Measurements from ENCODE around the gene ACOXL.

DNA sequence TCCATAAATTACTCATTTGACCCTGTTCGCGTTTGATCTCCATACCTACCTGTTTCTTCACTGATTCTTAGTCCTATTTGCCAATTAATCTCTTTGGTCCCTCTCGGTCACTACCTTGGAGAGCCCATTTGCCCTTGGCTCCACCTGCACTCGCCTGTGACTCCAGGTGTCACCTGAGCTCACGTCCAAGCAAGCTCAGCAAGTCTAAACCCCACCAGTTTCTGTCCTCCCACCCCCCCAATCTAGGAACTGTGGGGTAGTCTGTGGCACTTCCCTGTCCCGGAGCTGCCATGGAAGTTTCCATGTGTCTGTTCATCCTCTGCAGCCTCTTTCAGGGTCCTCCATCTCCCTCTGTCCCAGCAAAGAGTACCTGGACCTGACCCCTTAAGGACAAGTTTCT lies 320.2 kb downstream of the ACOXL start:
- TF ChIP-seq, protein P1, sequence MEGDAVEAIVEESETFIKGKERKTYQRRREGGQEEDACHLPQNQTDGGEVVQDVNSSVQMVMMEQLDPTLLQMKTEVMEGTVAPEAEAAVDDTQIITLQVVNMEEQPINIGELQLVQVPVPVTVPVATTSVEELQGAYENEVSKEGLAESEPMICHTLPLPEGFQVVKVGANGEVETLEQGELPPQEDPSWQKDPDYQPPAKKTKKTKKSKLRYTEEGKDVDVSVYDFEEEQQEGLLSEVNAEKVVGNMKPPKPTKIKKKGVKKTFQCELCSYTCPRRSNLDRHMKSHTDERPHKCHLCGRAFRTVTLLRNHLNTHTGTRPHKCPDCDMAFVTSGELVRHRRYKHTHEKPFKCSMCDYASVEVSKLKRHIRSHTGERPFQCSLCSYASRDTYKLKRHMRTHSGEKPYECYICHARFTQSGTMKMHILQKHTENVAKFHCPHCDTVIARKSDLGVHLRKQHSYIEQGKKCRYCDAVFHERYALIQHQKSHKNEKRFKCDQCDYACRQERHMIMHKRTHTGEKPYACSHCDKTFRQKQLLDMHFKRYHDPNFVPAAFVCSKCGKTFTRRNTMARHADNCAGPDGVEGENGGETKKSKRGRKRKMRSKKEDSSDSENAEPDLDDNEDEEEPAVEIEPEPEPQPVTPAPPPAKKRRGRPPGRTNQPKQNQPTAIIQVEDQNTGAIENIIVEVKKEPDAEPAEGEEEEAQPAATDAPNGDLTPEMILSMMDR (IDR thresholded peaks at IDR 0.05 in 2 of 3, conservative IDR thresholded peaks at IDR 0.05 in 1 of 3; ENCODE audit: insufficient read depth in 2 of 3, low read depth in 1 of 3, low read length in 3 of 3), result no peak
- TF ChIP-seq BDP1 (IDR thresholded peaks at IDR 0.05; ENCODE audit: insufficient read depth, insufficient read length), result no peak
- TF ChIP-seq CBX5 (IDR thresholded peaks at IDR 0.05; ENCODE audit: borderline replicate concordance, low read depth), result no peak
- no peak for TF ChIP-seq JUND (IDR thresholded peaks at IDR 0.05; ENCODE audit: borderline replicate concordance, low read depth, low read length)
- no peak for TF ChIP-seq JUND (tag; IDR thresholded peaks at IDR 0.05; ENCODE audit: borderline replicate concordance, low read depth, low read length)
- no peak for TF ChIP-seq ZNF324 (CRISPR knock-in tag; IDR thresholded peaks at IDR 0.05)
- TF ChIP-seq KAT7 (CRISPR knock-in tag; IDR thresholded peaks at IDR 0.05; ENCODE audit: borderline replicate concordance), result no peak
- no peak for TF ChIP-seq YY1 (IDR thresholded peaks at IDR 0.05; ENCODE audit: borderline replicate concordance in 1 of 3, control insufficient read depth in 1 of 3, extremely low read depth in 1 of 3, insufficient read depth in 3 of 3, insufficient read length in 1 of 3, insufficient replicate concordance in 2 of 3, low read depth in 1 of 3, low read length in 2 of 3)
- TF ChIP-seq, protein P2, sequence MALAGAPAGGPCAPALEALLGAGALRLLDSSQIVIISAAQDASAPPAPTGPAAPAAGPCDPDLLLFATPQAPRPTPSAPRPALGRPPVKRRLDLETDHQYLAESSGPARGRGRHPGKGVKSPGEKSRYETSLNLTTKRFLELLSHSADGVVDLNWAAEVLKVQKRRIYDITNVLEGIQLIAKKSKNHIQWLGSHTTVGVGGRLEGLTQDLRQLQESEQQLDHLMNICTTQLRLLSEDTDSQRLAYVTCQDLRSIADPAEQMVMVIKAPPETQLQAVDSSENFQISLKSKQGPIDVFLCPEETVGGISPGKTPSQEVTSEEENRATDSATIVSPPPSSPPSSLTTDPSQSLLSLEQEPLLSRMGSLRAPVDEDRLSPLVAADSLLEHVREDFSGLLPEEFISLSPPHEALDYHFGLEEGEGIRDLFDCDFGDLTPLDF (CRISPR knock-in tag; IDR thresholded peaks at IDR 0.05), result no peak
- TF ChIP-seq RFX5 (IDR thresholded peaks at IDR 0.05; ENCODE audit: low read depth, low read length), result no peak
- no peak for TF ChIP-seq NR2F6 (CRISPR knock-in tag; IDR thresholded peaks at IDR 0.05)
- TF ChIP-seq, protein P3, sequence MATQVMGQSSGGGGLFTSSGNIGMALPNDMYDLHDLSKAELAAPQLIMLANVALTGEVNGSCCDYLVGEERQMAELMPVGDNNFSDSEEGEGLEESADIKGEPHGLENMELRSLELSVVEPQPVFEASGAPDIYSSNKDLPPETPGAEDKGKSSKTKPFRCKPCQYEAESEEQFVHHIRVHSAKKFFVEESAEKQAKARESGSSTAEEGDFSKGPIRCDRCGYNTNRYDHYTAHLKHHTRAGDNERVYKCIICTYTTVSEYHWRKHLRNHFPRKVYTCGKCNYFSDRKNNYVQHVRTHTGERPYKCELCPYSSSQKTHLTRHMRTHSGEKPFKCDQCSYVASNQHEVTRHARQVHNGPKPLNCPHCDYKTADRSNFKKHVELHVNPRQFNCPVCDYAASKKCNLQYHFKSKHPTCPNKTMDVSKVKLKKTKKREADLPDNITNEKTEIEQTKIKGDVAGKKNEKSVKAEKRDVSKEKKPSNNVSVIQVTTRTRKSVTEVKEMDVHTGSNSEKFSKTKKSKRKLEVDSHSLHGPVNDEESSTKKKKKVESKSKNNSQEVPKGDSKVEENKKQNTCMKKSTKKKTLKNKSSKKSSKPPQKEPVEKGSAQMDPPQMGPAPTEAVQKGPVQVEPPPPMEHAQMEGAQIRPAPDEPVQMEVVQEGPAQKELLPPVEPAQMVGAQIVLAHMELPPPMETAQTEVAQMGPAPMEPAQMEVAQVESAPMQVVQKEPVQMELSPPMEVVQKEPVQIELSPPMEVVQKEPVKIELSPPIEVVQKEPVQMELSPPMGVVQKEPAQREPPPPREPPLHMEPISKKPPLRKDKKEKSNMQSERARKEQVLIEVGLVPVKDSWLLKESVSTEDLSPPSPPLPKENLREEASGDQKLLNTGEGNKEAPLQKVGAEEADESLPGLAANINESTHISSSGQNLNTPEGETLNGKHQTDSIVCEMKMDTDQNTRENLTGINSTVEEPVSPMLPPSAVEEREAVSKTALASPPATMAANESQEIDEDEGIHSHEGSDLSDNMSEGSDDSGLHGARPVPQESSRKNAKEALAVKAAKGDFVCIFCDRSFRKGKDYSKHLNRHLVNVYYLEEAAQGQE (IDR thresholded peaks at IDR 0.05; ENCODE audit: borderline replicate concordance), result no peak
- TF ChIP-seq, protein P3 (CRISPR knock-in tag; IDR thresholded peaks at IDR 0.05; ENCODE audit: low read depth), result no peak
- TF ChIP-seq STAT5B (CRISPR knock-in tag; IDR thresholded peaks at IDR 0.05), result no peak
- TF ChIP-seq, protein P4, sequence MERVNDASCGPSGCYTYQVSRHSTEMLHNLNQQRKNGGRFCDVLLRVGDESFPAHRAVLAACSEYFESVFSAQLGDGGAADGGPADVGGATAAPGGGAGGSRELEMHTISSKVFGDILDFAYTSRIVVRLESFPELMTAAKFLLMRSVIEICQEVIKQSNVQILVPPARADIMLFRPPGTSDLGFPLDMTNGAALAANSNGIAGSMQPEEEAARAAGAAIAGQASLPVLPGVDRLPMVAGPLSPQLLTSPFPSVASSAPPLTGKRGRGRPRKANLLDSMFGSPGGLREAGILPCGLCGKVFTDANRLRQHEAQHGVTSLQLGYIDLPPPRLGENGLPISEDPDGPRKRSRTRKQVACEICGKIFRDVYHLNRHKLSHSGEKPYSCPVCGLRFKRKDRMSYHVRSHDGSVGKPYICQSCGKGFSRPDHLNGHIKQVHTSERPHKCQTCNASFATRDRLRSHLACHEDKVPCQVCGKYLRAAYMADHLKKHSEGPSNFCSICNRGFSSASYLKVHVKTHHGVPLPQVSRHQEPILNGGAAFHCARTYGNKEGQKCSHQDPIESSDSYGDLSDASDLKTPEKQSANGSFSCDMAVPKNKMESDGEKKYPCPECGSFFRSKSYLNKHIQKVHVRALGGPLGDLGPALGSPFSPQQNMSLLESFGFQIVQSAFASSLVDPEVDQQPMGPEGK (CRISPR knock-in tag; IDR thresholded peaks at IDR 0.05; ENCODE audit: borderline replicate concordance), result no peak
- TF ChIP-seq BMI1 (IDR thresholded peaks at IDR 0.05; ENCODE audit: low read length), result no peak

Data from K562 (cell line).